ENCODE results near the gene RAPGEF1.

The RAPGEF1 gene

GRCh38 chr9:131630205-131630831 lies 109.6 kb downstream of the RAPGEF1 start:
- Histone ChIP-seq H2AFZ (ENCODE audit: low read depth, low read length, severe bottlenecking) (no peak overlapping the region), H3K9ac (ENCODE audit: low read length) (no peak overlapping the region), H3K4me2 (ENCODE audit: low read depth, low read length, poor library complexity, severe bottlenecking) (no peak overlapping the region), H3K79me2 (ENCODE audit: insufficient read depth, low read length) (no peaks in the 10 kb centered on the region), H3K4me3 (ENCODE audit: insufficient read depth, low read length, poor library complexity, severe bottlenecking) (no peak overlapping the region), H3K9me3 (ENCODE audit: insufficient read depth, low read length) (no peaks in the 10 kb centered on the region), H3K27me3 (ENCODE audit: low read length) (no peaks in the 10 kb centered on the region), H3F3A (ENCODE audit: insufficient read depth) (peaks cover 7% of the 10 kb centered on the region; the same call in 1 of the 2 replicates), H3K27ac (ENCODE audit: low read depth, low read length) (no peak overlapping the region), H4K20me1 (ENCODE audit: low read depth, low read length) (no peaks in the 10 kb centered on the region), H3K36me3 (ENCODE audit: low read length) (peaks cover 4% of the 10 kb centered on the region; the same call in 1 of the 2 replicates), H3K9me2 (replicated peaks; ENCODE audit: insufficient read depth, low read length) (no peaks in the 10 kb centered on the region)
- TF ChIP-seq EZH2phosphoT487 (conservative IDR thresholded peaks at IDR 0.05; ENCODE audit: low read length) (no peak), CTCF (IDR thresholded peaks at IDR 0.05; ENCODE audit: insufficient read depth, low read length, poor library complexity, severe bottlenecking) (no peak)

GRCh38 chr9:131629825-131630204 lies 110.1 kb downstream of the RAPGEF1 start:
- no peak overlapping the region for H3K4me3 ChIP-seq (ENCODE audit: insufficient read depth, low read length, poor library complexity, severe bottlenecking)
- TF ChIP-seq EZH2phosphoT487 (conservative IDR thresholded peaks at IDR 0.05; ENCODE audit: low read length) (no peak), CTCF (IDR thresholded peaks at IDR 0.05; ENCODE audit: insufficient read depth, low read length, poor library complexity, severe bottlenecking) (no peak)
- H3K36me3 ChIP-seq (ENCODE audit: low read length) = peaks cover 4% of the 10 kb centered on the region; the same call in 1 of the 2 replicates
- peaks cover 7% of the 10 kb centered on the region; the same call in 1 of the 2 replicates for H3F3A ChIP-seq (ENCODE audit: insufficient read depth)
- H4K20me1 ChIP-seq (ENCODE audit: low read depth, low read length) = no peaks in the 10 kb centered on the region
- no peaks in the 10 kb centered on the region for H3K79me2 ChIP-seq (ENCODE audit: insufficient read depth, low read length)
- H3K9me3 ChIP-seq (ENCODE audit: insufficient read depth, low read length) = no peaks in the 10 kb centered on the region
- no peak overlapping the region for H3K9ac ChIP-seq (ENCODE audit: low read length)
- H3K9me2 ChIP-seq (replicated peaks; ENCODE audit: insufficient read depth, low read length) = no peaks in the 10 kb centered on the region
- no peak overlapping the region for H2AFZ ChIP-seq (ENCODE audit: low read depth, low read length, severe bottlenecking)
- H3K4me2 ChIP-seq (ENCODE audit: low read depth, low read length, poor library complexity, severe bottlenecking) = no peak overlapping the region
- no peaks in the 10 kb centered on the region for H3K27me3 ChIP-seq (ENCODE audit: low read length)
- no peak overlapping the region for H3K27ac ChIP-seq (ENCODE audit: low read depth, low read length)

- TF ChIP-seq EZH2phosphoT487 (conservative IDR thresholded peaks at IDR 0.05; ENCODE audit: low read length) (no peak), CTCF (IDR thresholded peaks at IDR 0.05; ENCODE audit: insufficient read depth, low read length, poor library complexity, severe bottlenecking) (no peak)
- no peak overlapping the region for H3K27ac ChIP-seq (ENCODE audit: low read depth, low read length)
- no peak overlapping the region for H3K9ac ChIP-seq (ENCODE audit: low read length)
Observed at GRCh38 chr9:131629226-131629500, 110.7 kb downstream of the RAPGEF1 start.

More at GRCh38 chr9:131629226-131629500, 110.7 kb downstream of the RAPGEF1 start:
- H2AFZ ChIP-seq (ENCODE audit: low read depth, low read length, severe bottlenecking) = no peak overlapping the region
- H3K4me3 ChIP-seq (ENCODE audit: insufficient read depth, low read length, poor library complexity, severe bottlenecking) = no peak overlapping the region
- H3K79me2 ChIP-seq (ENCODE audit: insufficient read depth, low read length) = no peaks in the 10 kb centered on the region
- no peaks in the 10 kb centered on the region for H3K9me2 ChIP-seq (replicated peaks; ENCODE audit: insufficient read depth, low read length)
- no peaks in the 10 kb centered on the region for H4K20me1 ChIP-seq (ENCODE audit: low read depth, low read length)
- peaks cover 4% of the 10 kb centered on the region; the same call in 1 of the 2 replicates for H3K36me3 ChIP-seq (ENCODE audit: low read length)
- H3K27me3 ChIP-seq (ENCODE audit: low read length) = no peaks in the 10 kb centered on the region
- H3K9me3 ChIP-seq (ENCODE audit: insufficient read depth, low read length) = no peaks in the 10 kb centered on the region
- peaks cover 7% of the 10 kb centered on the region; the same call in 1 of the 2 replicates for H3F3A ChIP-seq (ENCODE audit: insufficient read depth)
- H3K4me2 ChIP-seq (ENCODE audit: low read depth, low read length, poor library complexity, severe bottlenecking) = no peak overlapping the region

All from SU-DHL-6 (cell line).